GM23338 (cell line): ENCODE data around the gene TMEM182. TPM values are rescaled to one million over a fixed set of nuclear protein-coding genes. Genes with fewer than 3 reads are reported as not detected.

Experiments
- ATAC-seq: fragments of 200-7000 bp; cut with Tn5 transposase; 3 replicates; pipeline ENCODE4 v1.9.1; 2020
- DNase-seq: peaks from one replicate; pipeline ENCODE4 v3.0.0-alpha.2; 2015; ENCODE audit warnings: low spot score
- H2AFZ ChIP-seq: fragments of 200-600 bp; sonication (generic); 2 replicates; pipeline ENCODE4 v1.8.0; 2016; ENCODE audit warnings: antibody characterized with exemption, mild to moderate bottlenecking, moderate library complexity
- H3F3A ChIP-seq: fragments of 200-600 bp; sonication (generic); replicated peaks from 2 replicates; pipeline ENCODE4 v1.8.0; 2017; ENCODE audit warnings: antibody characterized with exemption, mixed run types, low read depth
- H3K27ac ChIP-seq: fragments of 200-600 bp; sonication (generic); 2 replicates; pipeline ENCODE4 v1.6.1; 2016; ENCODE audit warnings: low read depth
- H3K27me3 ChIP-seq: fragments of 200-600 bp; sonication (generic); 2 replicates; pipeline ENCODE4 v1.8.0; 2016; ENCODE audit warnings: mild to moderate bottlenecking, mixed run types, moderate library complexity; ENCODE audit not compliant: insufficient read depth
- H3K36me3 ChIP-seq: fragments of 200-600 bp; sonication (generic); 2 replicates; pipeline ENCODE4 v1.8.0; 2016; ENCODE audit warnings: mild to moderate bottlenecking; ENCODE audit not compliant: insufficient read depth
- H3K4me1 ChIP-seq: fragments of 200-600 bp; sonication (generic); 2 replicates; pipeline ENCODE4 v1.8.0; 2016; ENCODE audit warnings: mild to moderate bottlenecking, moderate library complexity; ENCODE audit not compliant: insufficient read depth
- H3K4me2 ChIP-seq: fragments of 200-600 bp; sonication (generic); 2 replicates; pipeline ENCODE4 v1.7.1; 2017; ENCODE audit warnings: mixed run types
- H3K4me3 ChIP-seq: fragments of 200-600 bp; sonication (generic); 2 replicates; pipeline ENCODE4 v1.6.1; 2016; ENCODE audit warnings: mixed run types
- H3K79me2 ChIP-seq: fragments of 200-600 bp; sonication (generic); replicated peaks from 2 replicates; pipeline ENCODE4 v1.8.0; 2017; ENCODE audit warnings: mild to moderate bottlenecking; ENCODE audit not compliant: insufficient read depth
- H3K9me2 ChIP-seq: fragments of 200-600 bp; sonication (generic); 2 replicates; pipeline ENCODE4 v1.8.0; 2017; ENCODE audit not compliant: insufficient read depth
- H4K20me1 ChIP-seq: fragments of 200-600 bp; sonication (generic); replicated peaks from 2 replicates; pipeline ENCODE4 v1.8.0; 2017; ENCODE audit warnings: mild to moderate bottlenecking; ENCODE audit not compliant: insufficient read depth
- H3K27ac Mint-ChIP-seq: 2 replicates; pipeline ENCODE4 v1.8.0; 2020; ENCODE audit warnings: inconsistent platforms, mild to moderate bottlenecking, moderate library complexity, mixed read lengths
- H3K27me3 Mint-ChIP-seq: 3 replicates; pipeline ENCODE4 v1.8.0; 2022; ENCODE audit warnings: low read depth, mild to moderate bottlenecking, moderate library complexity, mixed read lengths, inconsistent platforms; ENCODE audit not compliant: insufficient read depth, poor library complexity
- H3K36me3 Mint-ChIP-seq: 3 replicates; pipeline ENCODE4 v1.8.0; 2021; ENCODE audit warnings: low read depth, mild to moderate bottlenecking, inconsistent platforms, moderate library complexity, mixed read lengths
- H3K4me1 Mint-ChIP-seq: 3 replicates; pipeline ENCODE4 v1.8.0; 2020; ENCODE audit warnings: mild to moderate bottlenecking, inconsistent platforms, mixed read lengths
- H3K4me3 Mint-ChIP-seq: 3 replicates; pipeline ENCODE4 v1.8.0; 2021; ENCODE audit warnings: moderate library complexity, mild to moderate bottlenecking, inconsistent platforms, mixed read lengths
- H3K9me3 Mint-ChIP-seq: 3 replicates; pipeline ENCODE4 v1.8.0; 2020; ENCODE audit warnings: moderate library complexity, mild to moderate bottlenecking, inconsistent platforms, mixed read lengths
- EZH2phosphoT487 ChIP-seq: fragments of 200-600 bp; sonication (generic); IDR thresholded peaks from one replicate; pipeline ENCODE4 v1.8.1; 2018; ENCODE audit warnings: antibody characterized with exemption; ENCODE audit not compliant: unreplicated experiment
- NANOG ChIP-seq: IDR thresholded peaks from 2 replicates; pipeline ENCODE4 v1.6.1; 2016; ENCODE audit warnings: antibody characterized with exemption, borderline replicate concordance
- ZNF331 ChIP-seq: fragments of 250-450 bp; sonication (Bioruptor Pico); IDR thresholded peaks from 2 replicates; pipeline ENCODE4 v1.5.0; 2020; ENCODE audit warnings: low read depth, mild to moderate bottlenecking, moderate library complexity
- polyA plus RNA-seq: library from polyadenylated mRNA; unstranded; fragments of >200 nt; fragmentation: Nextera tagmentation; extraction: Ambion mirVana; gene quantifications from 2 replicates; pipeline ENCODE4 v1.2.1, GENCODE V29; 2016
- total RNA-seq: library from RNA; depleted of rRNA; stranded (reverse); fragments of >200 nt; shearing (Covaris generic); gene quantifications from 2 replicates; pipeline ENCODE4 v1.2.3, GENCODE V29; 2014
- TF ChIP-seq, protein P1 (sequence below): IDR thresholded peaks from 2 replicates; pipeline ENCODE4 v1.6.1; 2016; ENCODE audit warnings: antibody characterized with exemption
- TF ChIP-seq, protein P2 (sequence below): fragments of 250-450 bp; sonication (Bioruptor Pico); IDR thresholded peaks from 2 replicates; pipeline ENCODE4 v1.5.0; 2020; ENCODE audit warnings: mild to moderate bottlenecking, moderate library complexity

Gene TMEM182
- total and polyA plus RNA-seq, 2 experiments from 2014 or later, result 5.2 to 7.2 TPM

DNA sequence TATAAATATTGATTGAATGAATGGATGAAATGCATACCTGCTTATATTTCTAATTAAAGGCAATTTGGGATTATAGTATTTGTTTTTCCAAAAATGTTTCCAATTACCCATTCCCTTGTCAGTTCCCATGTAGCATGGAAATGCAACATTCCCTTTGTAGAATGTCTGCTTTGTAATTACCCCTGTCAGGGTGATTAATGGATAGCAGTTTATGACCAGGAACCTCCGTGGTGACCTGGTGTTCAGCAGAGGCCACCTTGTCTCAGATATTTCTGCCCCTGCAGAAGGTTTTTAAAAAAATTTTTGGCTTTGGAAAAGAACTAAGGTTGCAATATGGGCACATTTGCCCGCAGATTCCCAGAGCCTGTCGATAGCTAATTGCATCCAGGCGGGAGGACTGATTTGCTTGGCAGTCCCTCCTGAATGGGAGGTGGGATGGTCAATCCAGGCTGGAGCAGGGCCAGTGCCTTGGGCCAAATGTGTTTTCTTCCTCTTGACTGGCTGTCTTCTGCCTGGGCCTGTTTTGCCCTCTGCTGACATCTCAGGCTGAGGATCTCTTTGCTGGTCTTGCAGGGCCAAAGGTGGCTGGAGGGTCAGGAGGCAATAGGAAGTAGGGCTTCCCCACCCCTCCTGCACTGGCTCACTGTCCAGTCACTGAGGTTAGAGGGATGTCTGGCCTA is 82.1 kb downstream of the TMEM182 start:
- Histone ChIP-seq H2AFZ (no peak overlapping the region), H3K9me2 (no peaks in the 10 kb centered on the region), H3K79me2 (no peaks in the 10 kb centered on the region), H3K27ac (no peak overlapping the region), H3F3A (no peaks in the 10 kb centered on the region), H3K4me2 (no peak overlapping the region), H4K20me1 (no peaks in the 10 kb centered on the region), H3K4me1 (no peaks in the 10 kb centered on the region; the same call in 1 of the 2 replicates), H3K27me3 (no peaks in the 10 kb centered on the region), H3K4me3 (no peak overlapping the region), H3K36me3 (no peaks in the 10 kb centered on the region)
- no peak overlapping the region for H3K4me3 Mint-ChIP-seq
- TF ChIP-seq NANOG (no peak), EZH2phosphoT487 (no peak)
- no peaks in the 10 kb centered on the region for H3K36me3 Mint-ChIP-seq
- peaks cover 1% of the 10 kb centered on the region for H3K27me3 Mint-ChIP-seq
- no peak for ATAC-seq
- no peak for DNase-seq
- H3K9me3 Mint-ChIP-seq, result no peaks in the 10 kb centered on the region
- H3K27ac Mint-ChIP-seq, result no peak overlapping the region
- H3K4me1 Mint-ChIP-seq, result peaks cover 8% of the 10 kb centered on the region; the same call in 2 of the 3 replicates

DNA sequence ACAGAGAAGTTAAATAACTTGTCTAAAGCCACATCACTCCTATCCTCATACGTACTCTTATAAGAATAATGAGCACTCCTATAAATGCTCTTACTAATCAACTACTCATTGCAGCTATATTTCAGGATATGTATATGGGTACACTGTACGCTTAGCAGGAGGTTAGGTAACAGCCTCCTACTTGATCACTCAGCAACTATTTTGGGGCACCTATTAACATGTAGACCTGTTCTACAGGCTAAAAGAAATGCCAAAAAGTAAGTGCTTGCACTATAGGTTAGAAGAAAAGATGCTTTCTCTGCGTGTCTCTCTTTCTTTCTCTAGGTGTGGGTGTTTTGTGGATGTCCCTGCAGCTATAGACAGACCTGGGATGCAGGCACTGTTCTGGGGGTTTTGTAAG is 83.1 kb downstream of the TMEM182 start:
- Histone ChIP-seq H2AFZ (no peak overlapping the region), H3K4me3 (no peak overlapping the region), H3K27ac (no peak overlapping the region), H3K4me2 (no peak overlapping the region), H3K36me3 (no peaks in the 10 kb centered on the region), H4K20me1 (no peaks in the 10 kb centered on the region), H3F3A (no peaks in the 10 kb centered on the region), H3K79me2 (no peaks in the 10 kb centered on the region), H3K27me3 (no peaks in the 10 kb centered on the region), H3K9me2 (no peaks in the 10 kb centered on the region), H3K4me1 (no peaks in the 10 kb centered on the region; the same call in 1 of the 2 replicates)
- ATAC-seq (no peak), DNase-seq (no peak)
- H3K4me1 Mint-ChIP-seq, result peaks cover 9% of the 10 kb centered on the region; the same call in 2 of the 3 replicates
- no peak overlapping the region for H3K4me3 Mint-ChIP-seq
- H3K27ac Mint-ChIP-seq, result no peak overlapping the region
- TF ChIP-seq ZNF331 (CRISPR knock-in tag), result no peak
- TF ChIP-seq, protein P1, sequence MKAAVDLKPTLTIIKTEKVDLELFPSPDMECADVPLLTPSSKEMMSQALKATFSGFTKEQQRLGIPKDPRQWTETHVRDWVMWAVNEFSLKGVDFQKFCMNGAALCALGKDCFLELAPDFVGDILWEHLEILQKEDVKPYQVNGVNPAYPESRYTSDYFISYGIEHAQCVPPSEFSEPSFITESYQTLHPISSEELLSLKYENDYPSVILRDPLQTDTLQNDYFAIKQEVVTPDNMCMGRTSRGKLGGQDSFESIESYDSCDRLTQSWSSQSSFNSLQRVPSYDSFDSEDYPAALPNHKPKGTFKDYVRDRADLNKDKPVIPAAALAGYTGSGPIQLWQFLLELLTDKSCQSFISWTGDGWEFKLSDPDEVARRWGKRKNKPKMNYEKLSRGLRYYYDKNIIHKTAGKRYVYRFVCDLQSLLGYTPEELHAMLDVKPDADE, result no peak
- TF ChIP-seq, protein P2, sequence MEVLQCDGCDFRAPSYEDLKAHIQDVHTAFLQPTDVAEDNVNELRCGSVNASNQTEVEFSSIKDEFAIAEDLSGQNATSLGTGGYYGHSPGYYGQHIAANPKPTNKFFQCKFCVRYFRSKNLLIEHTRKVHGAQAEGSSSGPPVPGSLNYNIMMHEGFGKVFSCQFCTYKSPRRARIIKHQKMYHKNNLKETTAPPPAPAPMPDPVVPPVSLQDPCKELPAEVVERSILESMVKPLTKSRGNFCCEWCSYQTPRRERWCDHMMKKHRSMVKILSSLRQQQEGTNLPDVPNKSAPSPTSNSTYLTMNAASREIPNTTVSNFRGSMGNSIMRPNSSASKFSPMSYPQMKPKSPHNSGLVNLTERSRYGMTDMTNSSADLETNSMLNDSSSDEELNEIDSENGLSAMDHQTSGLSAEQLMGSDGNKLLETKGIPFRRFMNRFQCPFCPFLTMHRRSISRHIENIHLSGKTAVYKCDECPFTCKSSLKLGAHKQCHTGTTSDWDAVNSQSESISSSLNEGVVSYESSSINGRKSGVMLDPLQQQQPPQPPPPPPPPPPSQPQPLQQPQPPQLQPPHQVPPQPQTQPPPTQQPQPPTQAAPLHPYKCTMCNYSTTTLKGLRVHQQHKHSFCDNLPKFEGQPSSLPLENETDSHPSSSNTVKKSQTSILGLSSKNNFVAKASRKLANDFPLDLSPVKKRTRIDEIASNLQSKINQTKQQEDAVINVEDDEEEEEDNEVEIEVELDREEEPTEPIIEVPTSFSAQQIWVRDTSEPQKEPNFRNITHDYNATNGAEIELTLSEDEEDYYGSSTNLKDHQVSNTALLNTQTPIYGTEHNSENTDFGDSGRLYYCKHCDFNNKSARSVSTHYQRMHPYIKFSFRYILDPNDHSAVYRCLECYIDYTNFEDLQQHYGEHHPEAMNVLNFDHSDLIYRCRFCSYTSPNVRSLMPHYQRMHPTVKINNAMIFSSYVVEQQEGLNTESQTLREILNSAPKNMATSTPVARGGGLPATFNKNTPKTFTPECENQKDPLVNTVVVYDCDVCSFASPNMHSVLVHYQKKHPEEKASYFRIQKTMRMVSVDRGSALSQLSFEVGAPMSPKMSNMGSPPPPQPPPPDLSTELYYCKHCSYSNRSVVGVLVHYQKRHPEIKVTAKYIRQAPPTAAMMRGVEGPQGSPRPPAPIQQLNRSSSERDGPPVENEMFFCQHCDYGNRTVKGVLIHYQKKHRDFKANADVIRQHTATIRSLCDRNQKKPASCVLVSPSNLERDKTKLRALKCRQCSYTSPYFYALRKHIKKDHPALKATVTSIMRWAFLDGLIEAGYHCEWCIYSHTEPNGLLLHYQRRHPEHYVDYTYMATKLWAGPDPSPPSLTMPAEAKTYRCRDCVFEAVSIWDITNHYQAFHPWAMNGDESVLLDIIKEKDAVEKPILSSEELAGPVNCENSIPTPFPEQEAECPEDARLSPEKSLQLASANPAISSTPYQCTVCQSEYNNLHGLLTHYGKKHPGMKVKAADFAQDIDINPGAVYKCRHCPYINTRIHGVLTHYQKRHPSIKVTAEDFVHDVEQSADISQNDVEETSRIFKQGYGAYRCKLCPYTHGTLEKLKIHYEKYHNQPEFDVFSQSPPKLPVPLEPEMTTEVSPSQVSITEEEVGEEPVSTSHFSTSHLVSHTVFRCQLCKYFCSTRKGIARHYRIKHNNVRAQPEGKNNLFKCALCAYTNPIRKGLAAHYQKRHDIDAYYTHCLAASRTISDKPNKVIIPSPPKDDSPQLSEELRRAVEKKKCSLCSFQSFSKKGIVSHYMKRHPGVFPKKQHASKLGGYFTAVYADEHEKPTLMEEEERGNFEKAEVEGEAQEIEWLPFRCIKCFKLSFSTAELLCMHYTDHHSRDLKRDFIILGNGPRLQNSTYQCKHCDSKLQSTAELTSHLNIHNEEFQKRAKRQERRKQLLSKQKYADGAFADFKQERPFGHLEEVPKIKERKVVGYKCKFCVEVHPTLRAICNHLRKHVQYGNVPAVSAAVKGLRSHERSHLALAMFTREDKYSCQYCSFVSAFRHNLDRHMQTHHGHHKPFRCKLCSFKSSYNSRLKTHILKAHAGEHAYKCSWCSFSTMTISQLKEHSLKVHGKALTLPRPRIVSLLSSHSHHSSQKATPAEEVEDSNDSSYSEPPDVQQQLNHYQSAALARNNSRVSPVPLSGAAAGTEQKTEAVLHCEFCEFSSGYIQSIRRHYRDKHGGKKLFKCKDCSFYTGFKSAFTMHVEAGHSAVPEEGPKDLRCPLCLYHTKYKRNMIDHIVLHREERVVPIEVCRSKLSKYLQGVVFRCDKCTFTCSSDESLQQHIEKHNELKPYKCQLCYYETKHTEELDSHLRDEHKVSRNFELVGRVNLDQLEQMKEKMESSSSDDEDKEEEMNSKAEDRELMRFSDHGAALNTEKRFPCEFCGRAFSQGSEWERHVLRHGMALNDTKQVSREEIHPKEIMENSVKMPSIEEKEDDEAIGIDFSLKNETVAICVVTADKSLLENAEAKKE (CRISPR knock-in tag), result no peak
- no peaks in the 10 kb centered on the region for H3K9me3 Mint-ChIP-seq
- no peaks in the 10 kb centered on the region for H3K36me3 Mint-ChIP-seq
- H3K27me3 Mint-ChIP-seq, result peaks cover 1% of the 10 kb centered on the region
